HL-60 (cell line): ENCODE results near the gene IGSF9.

ENCODE experiments used
- POLR2AphosphoS5 ChIP-seq: IDR thresholded peaks from 2 replicates; pipeline ENCODE4 v1.6.1; 2012; ENCODE audit warnings: low read depth
- TF ChIP-seq, protein P1 (sequence below): IDR thresholded peaks from one replicate; pipeline ENCODE4 v1.5.1; 2011; ENCODE audit warnings: low read length, control low read depth, inconsistent platforms; ENCODE audit not compliant: insufficient read depth
- TF ChIP-seq, protein P2 (sequence below): IDR thresholded peaks from 2 replicates; pipeline ENCODE4 v1.6.1; 2012; ENCODE audit warnings: low read depth; ENCODE audit not compliant: insufficient replicate concordance

DNA sequence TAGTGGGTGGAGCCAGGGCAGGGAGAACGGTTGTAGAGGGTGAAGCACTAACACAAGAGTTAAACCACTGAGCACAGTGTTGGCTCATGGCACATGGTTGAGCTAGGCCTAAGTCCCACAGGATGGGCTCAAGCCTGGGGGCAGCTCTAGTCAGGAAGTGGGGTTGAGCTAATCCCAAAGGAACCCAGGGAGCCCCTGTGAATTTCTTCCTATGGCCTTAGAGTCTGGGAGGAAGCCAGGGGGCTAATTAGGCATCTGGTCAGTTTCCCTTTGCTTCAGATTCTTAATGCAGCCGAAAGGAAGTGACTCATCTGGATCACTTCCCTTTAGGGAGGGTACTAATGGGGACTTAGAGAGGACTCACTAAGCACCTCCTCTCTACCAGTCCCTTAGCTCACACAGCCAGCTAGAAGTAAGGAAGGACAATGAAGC lies 55.6 kb downstream of the IGSF9 start:
- TF ChIP-seq, protein P1, sequence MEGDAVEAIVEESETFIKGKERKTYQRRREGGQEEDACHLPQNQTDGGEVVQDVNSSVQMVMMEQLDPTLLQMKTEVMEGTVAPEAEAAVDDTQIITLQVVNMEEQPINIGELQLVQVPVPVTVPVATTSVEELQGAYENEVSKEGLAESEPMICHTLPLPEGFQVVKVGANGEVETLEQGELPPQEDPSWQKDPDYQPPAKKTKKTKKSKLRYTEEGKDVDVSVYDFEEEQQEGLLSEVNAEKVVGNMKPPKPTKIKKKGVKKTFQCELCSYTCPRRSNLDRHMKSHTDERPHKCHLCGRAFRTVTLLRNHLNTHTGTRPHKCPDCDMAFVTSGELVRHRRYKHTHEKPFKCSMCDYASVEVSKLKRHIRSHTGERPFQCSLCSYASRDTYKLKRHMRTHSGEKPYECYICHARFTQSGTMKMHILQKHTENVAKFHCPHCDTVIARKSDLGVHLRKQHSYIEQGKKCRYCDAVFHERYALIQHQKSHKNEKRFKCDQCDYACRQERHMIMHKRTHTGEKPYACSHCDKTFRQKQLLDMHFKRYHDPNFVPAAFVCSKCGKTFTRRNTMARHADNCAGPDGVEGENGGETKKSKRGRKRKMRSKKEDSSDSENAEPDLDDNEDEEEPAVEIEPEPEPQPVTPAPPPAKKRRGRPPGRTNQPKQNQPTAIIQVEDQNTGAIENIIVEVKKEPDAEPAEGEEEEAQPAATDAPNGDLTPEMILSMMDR: no peak
- TF ChIP-seq POLR2AphosphoS5: no peak
- TF ChIP-seq, protein P2, sequence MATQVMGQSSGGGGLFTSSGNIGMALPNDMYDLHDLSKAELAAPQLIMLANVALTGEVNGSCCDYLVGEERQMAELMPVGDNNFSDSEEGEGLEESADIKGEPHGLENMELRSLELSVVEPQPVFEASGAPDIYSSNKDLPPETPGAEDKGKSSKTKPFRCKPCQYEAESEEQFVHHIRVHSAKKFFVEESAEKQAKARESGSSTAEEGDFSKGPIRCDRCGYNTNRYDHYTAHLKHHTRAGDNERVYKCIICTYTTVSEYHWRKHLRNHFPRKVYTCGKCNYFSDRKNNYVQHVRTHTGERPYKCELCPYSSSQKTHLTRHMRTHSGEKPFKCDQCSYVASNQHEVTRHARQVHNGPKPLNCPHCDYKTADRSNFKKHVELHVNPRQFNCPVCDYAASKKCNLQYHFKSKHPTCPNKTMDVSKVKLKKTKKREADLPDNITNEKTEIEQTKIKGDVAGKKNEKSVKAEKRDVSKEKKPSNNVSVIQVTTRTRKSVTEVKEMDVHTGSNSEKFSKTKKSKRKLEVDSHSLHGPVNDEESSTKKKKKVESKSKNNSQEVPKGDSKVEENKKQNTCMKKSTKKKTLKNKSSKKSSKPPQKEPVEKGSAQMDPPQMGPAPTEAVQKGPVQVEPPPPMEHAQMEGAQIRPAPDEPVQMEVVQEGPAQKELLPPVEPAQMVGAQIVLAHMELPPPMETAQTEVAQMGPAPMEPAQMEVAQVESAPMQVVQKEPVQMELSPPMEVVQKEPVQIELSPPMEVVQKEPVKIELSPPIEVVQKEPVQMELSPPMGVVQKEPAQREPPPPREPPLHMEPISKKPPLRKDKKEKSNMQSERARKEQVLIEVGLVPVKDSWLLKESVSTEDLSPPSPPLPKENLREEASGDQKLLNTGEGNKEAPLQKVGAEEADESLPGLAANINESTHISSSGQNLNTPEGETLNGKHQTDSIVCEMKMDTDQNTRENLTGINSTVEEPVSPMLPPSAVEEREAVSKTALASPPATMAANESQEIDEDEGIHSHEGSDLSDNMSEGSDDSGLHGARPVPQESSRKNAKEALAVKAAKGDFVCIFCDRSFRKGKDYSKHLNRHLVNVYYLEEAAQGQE: no peak
